Activated CD8-positive, alpha-beta T cell treated with anti-CD3 and anti-CD28 coated beads for 36 hours (primary cell): Measurements from ENCODE around the gene CDH6. TPM values are rescaled to one million over a fixed set of nuclear protein-coding genes. Genes with fewer than 3 reads are reported as not detected.

Experiments used
- ATAC-seq: fragments of 200-7000 bp; cut with Tn5 transposase; one replicate; pipeline ENCODE4 v1.10.0; 2021; ENCODE audit warnings: mild to moderate bottlenecking, moderate library complexity
- CTCF ChIA-PET: fragments of 350-600 bp; sonication (Branson Sonifier 250); formaldehyde crosslinking; loops from one replicate; lab custom pipeline; 2021; ENCODE audit warnings: antibody characterized with exemption; lab: Charles Lee
- POLR2A ChIA-PET: fragments of 350-600 bp; sonication (Branson Sonifier 250); formaldehyde crosslinking; loops from one replicate; lab custom pipeline; 2021; ENCODE audit warnings: antibody characterized with exemption; lab: Charles Lee
- DNase-seq: peaks from one replicate; pipeline ENCODE4 v3.0.0-alpha.2; 2020
- H3K27ac Mint-ChIP-seq: one replicate; pipeline ENCODE4 v1.8.0; 2021; ENCODE audit warnings: mild to moderate bottlenecking, mixed read lengths
- H3K27me3 Mint-ChIP-seq: one replicate; pipeline ENCODE4 v1.8.0; 2021; ENCODE audit warnings: mixed read lengths
- H3K36me3 Mint-ChIP-seq: one replicate; pipeline ENCODE4 v1.8.0; 2021; ENCODE audit warnings: low read depth, mixed read lengths
- H3K4me1 Mint-ChIP-seq: one replicate; pipeline ENCODE4 v1.8.0; 2021; ENCODE audit warnings: low read depth, mixed read lengths
- H3K4me3 Mint-ChIP-seq: one replicate; pipeline ENCODE4 v1.8.0; 2021; ENCODE audit warnings: mild to moderate bottlenecking, moderate library complexity, mixed read lengths
- H3K9me3 Mint-ChIP-seq: one replicate; pipeline ENCODE4 v1.8.0; 2021; ENCODE audit warnings: mixed read lengths
- CTCF ChIP-seq: fragments of 200-600 bp; IDR thresholded peaks from one replicate; pipeline ENCODE4 v1.8.0; 2022; ENCODE audit warnings: antibody characterized with exemption, mild to moderate bottlenecking
- intact Hi-C: fragments of 100-400 bp; cut with micrococcal nuclease; formaldehyde crosslinking; loops from one replicate; pipeline ENCODE4 v1.10.0; 2022
- total RNA-seq, 2 experiments: library from RNA; stranded (reverse); gene quantifications; one replicate each; pipeline ENCODE4 v1.2.3, GENCODE V29; 2021

Gene CDH6
- not detected for total RNA-seq

- ChIA-PET POLR2A (no interaction called here), CTCF (no interaction called here)
- Mint-ChIP-seq H3K4me3 (no peak within 1 kb of the TSS), H3K27me3 (peaks cover 35% of the 10 kb centered on the region), H3K36me3 (no peaks in the 10 kb centered on the region), H3K27ac (no peak within 1 kb of the TSS), H3K9me3 (no peaks in the 10 kb centered on the region), H3K4me1 (peaks cover 8% of the 10 kb centered on the region)
- DNase-seq (no peak), ATAC-seq (no peak)
- intact Hi-C loops, result no loop called here
- TF ChIP-seq CTCF, result no peak
These were observed at the start of gene CDH6 for GRCh38 chr5:31193591-31194467. Gene CDH6, plus strand, starts transcription at chr5:31193686. Its CDS starts 73,788 bp downstream, at chr5:31267474.

GRCh38 chr5:31144364-31144763 is 49.1 kb upstream of the CDH6 start:
- POLR2A ChIA-PET, result no interaction called here
- H3K4me3 Mint-ChIP-seq, result no peak overlapping the region

GRCh38 chr5:31148959-31149475 is 44.5 kb upstream of the CDH6 start:
- Mint-ChIP-seq H3K4me1 (no peaks in the 10 kb centered on the region), H3K27ac (no peak overlapping the region), H3K4me3 (no peak overlapping the region), H3K9me3 (no peaks in the 10 kb centered on the region), H3K36me3 (no peaks in the 10 kb centered on the region), H3K27me3 (no peaks in the 10 kb centered on the region)
- ATAC-seq (no peak), DNase-seq (no peak)
- intact Hi-C loops, result no loop called here
- ChIA-PET POLR2A (interaction anchor here (1.1 kb wide), 1 partner anchor 9 kb away, joined by 3 read pairs; no protein-coding TSS in a partner anchor), CTCF (no interaction called here)
- no peak for TF ChIP-seq CTCF

More at GRCh38 chr5:31144364-31144763, 49.1 kb upstream of the CDH6 start:
- Mint-ChIP-seq H3K9me3 (no peaks in the 10 kb centered on the region), H3K27me3 (no peaks in the 10 kb centered on the region), H3K36me3 (no peaks in the 10 kb centered on the region), H3K4me1 (no peaks in the 10 kb centered on the region), H3K27ac (no peak overlapping the region)
- no peak for TF ChIP-seq CTCF
- intact Hi-C loops, result no loop called here
- CTCF ChIA-PET, result interaction anchor here (1.2 kb wide), 1 partner anchor 43 kb away, joined by 3 read pairs; no protein-coding TSS in a partner anchor
- ATAC-seq (no peak), DNase-seq (no peak)

GRCh38 chr5:31153521-31153920 is 40.0 kb upstream of the CDH6 start:
- no peak overlapping the region for H3K4me3 Mint-ChIP-seq
- intact Hi-C loops, result no loop called here
- ATAC-seq (no peak), DNase-seq (no peak)
- no peaks in the 10 kb centered on the region for H3K36me3 Mint-ChIP-seq
- POLR2A ChIA-PET, result no interaction called here
- H3K27ac Mint-ChIP-seq, result no peak overlapping the region
- TF ChIP-seq CTCF, result no peak
- H3K9me3 Mint-ChIP-seq, result no peaks in the 10 kb centered on the region
- CTCF ChIA-PET, result interaction anchor here (1.0 kb wide), 1 partner anchor 34 kb away, joined by 4 read pairs; no protein-coding TSS in a partner anchor
- no peaks in the 10 kb centered on the region for H3K27me3 Mint-ChIP-seq
- no peaks in the 10 kb centered on the region for H3K4me1 Mint-ChIP-seq

GRCh38 chr5:31156631-31157160 is 36.8 kb upstream of the CDH6 start:
- ChIA-PET CTCF (no interaction called here), POLR2A (no interaction called here)
- no peak for TF ChIP-seq CTCF
- H3K36me3 Mint-ChIP-seq, result no peaks in the 10 kb centered on the region
- H3K27me3 Mint-ChIP-seq, result no peaks in the 10 kb centered on the region
- no peak overlapping the region for H3K4me3 Mint-ChIP-seq
- H3K4me1 Mint-ChIP-seq, result no peaks in the 10 kb centered on the region
- intact Hi-C loops, result no loop called here
- no peak for ATAC-seq
- H3K27ac Mint-ChIP-seq, result no peak overlapping the region
- DNase-seq, result no peak
- H3K9me3 Mint-ChIP-seq, result no peaks in the 10 kb centered on the region
